ENCODE measurements around the gene ARSG.

DNA sequence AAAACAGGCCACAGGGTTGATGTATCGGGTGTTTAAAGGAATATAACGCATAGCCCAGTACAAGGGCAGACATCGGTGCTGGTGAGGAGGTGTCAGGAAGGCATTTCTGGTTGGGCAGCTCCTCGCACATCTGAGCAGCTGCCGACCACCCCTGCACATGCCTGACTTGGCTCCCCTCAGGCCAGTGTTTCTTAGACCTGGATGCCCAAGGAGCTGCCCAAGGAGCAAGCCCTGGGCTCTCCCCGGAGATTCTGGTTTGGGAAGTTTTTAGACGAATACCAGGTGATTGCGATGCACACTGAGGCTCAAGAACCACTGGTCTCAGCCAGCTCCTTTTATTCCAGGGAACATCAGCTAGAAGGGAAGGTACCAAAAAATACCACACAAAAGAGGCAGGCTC lies 154.4 kb downstream of the ARSG start:
- TF ChIP-seq, protein P1, sequence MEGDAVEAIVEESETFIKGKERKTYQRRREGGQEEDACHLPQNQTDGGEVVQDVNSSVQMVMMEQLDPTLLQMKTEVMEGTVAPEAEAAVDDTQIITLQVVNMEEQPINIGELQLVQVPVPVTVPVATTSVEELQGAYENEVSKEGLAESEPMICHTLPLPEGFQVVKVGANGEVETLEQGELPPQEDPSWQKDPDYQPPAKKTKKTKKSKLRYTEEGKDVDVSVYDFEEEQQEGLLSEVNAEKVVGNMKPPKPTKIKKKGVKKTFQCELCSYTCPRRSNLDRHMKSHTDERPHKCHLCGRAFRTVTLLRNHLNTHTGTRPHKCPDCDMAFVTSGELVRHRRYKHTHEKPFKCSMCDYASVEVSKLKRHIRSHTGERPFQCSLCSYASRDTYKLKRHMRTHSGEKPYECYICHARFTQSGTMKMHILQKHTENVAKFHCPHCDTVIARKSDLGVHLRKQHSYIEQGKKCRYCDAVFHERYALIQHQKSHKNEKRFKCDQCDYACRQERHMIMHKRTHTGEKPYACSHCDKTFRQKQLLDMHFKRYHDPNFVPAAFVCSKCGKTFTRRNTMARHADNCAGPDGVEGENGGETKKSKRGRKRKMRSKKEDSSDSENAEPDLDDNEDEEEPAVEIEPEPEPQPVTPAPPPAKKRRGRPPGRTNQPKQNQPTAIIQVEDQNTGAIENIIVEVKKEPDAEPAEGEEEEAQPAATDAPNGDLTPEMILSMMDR (conservative IDR thresholded peaks at IDR 0.05), result no peak
- TF ChIP-seq ZFX (IDR thresholded peaks at IDR 0.05), result no peak

All from C4-2B (cell line).